ENCODE data around the gene SLC6A20. TPM values are rescaled to one million over a fixed set of nuclear protein-coding genes. Genes with fewer than 3 reads are reported as not detected.

Gene SLC6A20
- total RNA-seq, 1 experiment from 2014 or later: not detected

- no peaks in the 10 kb centered on the region for H3K9me2 ChIP-seq (replicated peaks; ENCODE audit: insufficient read depth, low read length)
- no peak overlapping the region for H3K27ac ChIP-seq (ENCODE audit: low read length)
- no peak overlapping the region for H3K4me2 ChIP-seq (ENCODE audit: low read depth, low read length, poor library complexity, severe bottlenecking)
- H3K4me3 ChIP-seq (ENCODE audit: low read length): no peak overlapping the region
- H3K27me3 ChIP-seq (ENCODE audit: low read length): no peaks in the 10 kb centered on the region
- H3K9me3 ChIP-seq (ENCODE audit: low read length): no peaks in the 10 kb centered on the region
- no peaks in the 10 kb centered on the region for H3K36me3 ChIP-seq (ENCODE audit: insufficient read depth, low read length)
- H2AFZ ChIP-seq (ENCODE audit: low read length): no peak overlapping the region
- no peaks in the 10 kb centered on the region for H3K4me1 ChIP-seq (ENCODE audit: low read length)
- no peaks in the 10 kb centered on the region for H4K20me1 ChIP-seq (ENCODE audit: insufficient read depth, low read depth, low read length)
- no peak for DNase-seq
- H3K9ac ChIP-seq (ENCODE audit: low read length): no peak overlapping the region
- H3K79me2 ChIP-seq (ENCODE audit: low read length): no peaks in the 10 kb centered on the region
Observed at GRCh38 chr3:45779746-45780735, 16.3 kb downstream of the SLC6A20 start.

GRCh38 chr3:45778761-45779201 lies 17.6 kb downstream of the SLC6A20 start:
- H3K36me3 ChIP-seq (ENCODE audit: insufficient read depth, low read length): no peaks in the 10 kb centered on the region
- no peak overlapping the region for H2AFZ ChIP-seq (ENCODE audit: low read length)
- no peak overlapping the region for H3K9ac ChIP-seq (ENCODE audit: low read length)
- H3K9me3 ChIP-seq (ENCODE audit: low read length): no peaks in the 10 kb centered on the region
- H3K27ac ChIP-seq (ENCODE audit: low read length): no peak overlapping the region
- no peaks in the 10 kb centered on the region for H3K9me2 ChIP-seq (replicated peaks; ENCODE audit: insufficient read depth, low read length)
- H3K4me2 ChIP-seq (ENCODE audit: low read depth, low read length, poor library complexity, severe bottlenecking): no peak overlapping the region
- DNase-seq: no peak
- no peaks in the 10 kb centered on the region for H3K4me1 ChIP-seq (ENCODE audit: low read length)
- H3K4me3 ChIP-seq (ENCODE audit: low read length): no peak overlapping the region
- H3K27me3 ChIP-seq (ENCODE audit: low read length): no peaks in the 10 kb centered on the region
- no peaks in the 10 kb centered on the region for H3K79me2 ChIP-seq (ENCODE audit: low read length)
- no peaks in the 10 kb centered on the region for H4K20me1 ChIP-seq (ENCODE audit: insufficient read depth, low read depth, low read length)

DNA sequence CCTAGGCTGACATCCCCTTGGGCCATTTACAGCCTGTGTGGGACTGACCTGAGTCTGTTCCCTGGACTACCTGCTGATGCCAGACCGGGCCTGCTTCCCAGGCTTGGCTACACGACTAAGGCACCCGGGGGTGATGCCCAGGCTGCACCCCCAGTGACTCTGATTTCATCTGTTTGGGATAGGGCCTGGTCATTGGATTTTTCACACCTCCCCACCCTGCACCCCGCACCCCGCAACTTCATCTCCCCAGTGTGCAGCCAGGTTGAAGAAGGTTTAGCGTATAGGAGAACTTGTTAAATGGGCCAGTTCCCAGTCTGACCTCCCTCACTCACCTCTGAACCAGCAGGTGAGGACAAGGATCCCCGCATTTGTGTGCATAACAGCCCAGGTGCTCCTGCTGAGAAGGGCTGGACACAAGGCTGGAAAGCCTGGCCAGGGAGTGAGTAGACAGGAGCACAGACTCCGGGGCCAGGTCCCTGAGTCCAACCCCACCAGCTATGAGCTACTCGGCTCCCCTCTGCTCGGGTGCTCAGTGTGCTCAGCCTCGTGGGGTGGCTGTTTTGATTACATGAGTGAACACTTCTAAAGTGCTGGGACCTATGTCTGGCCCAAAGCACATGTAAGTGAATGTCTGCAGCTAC lies 18.5 kb downstream of the SLC6A20 start:
- no peaks in the 10 kb centered on the region for H3K4me1 ChIP-seq (ENCODE audit: low read length)
- H2AFZ ChIP-seq (ENCODE audit: low read length): no peak overlapping the region
- H3K79me2 ChIP-seq (ENCODE audit: low read length): no peaks in the 10 kb centered on the region
- no peak overlapping the region for H3K27ac ChIP-seq (ENCODE audit: low read length)
- DNase-seq: no peak
- H3K9me3 ChIP-seq (ENCODE audit: low read length): no peaks in the 10 kb centered on the region
- no peaks in the 10 kb centered on the region for H3K36me3 ChIP-seq (ENCODE audit: insufficient read depth, low read length)
- H3K9me2 ChIP-seq (replicated peaks; ENCODE audit: insufficient read depth, low read length): no peaks in the 10 kb centered on the region
- H4K20me1 ChIP-seq (ENCODE audit: insufficient read depth, low read depth, low read length): no peaks in the 10 kb centered on the region
- H3K4me3 ChIP-seq (ENCODE audit: low read length): no peak overlapping the region
- H3K27me3 ChIP-seq (ENCODE audit: low read length): no peaks in the 10 kb centered on the region
- no peak overlapping the region for H3K9ac ChIP-seq (ENCODE audit: low read length)
- no peak overlapping the region for H3K4me2 ChIP-seq (ENCODE audit: low read depth, low read length, poor library complexity, severe bottlenecking)

DNA sequence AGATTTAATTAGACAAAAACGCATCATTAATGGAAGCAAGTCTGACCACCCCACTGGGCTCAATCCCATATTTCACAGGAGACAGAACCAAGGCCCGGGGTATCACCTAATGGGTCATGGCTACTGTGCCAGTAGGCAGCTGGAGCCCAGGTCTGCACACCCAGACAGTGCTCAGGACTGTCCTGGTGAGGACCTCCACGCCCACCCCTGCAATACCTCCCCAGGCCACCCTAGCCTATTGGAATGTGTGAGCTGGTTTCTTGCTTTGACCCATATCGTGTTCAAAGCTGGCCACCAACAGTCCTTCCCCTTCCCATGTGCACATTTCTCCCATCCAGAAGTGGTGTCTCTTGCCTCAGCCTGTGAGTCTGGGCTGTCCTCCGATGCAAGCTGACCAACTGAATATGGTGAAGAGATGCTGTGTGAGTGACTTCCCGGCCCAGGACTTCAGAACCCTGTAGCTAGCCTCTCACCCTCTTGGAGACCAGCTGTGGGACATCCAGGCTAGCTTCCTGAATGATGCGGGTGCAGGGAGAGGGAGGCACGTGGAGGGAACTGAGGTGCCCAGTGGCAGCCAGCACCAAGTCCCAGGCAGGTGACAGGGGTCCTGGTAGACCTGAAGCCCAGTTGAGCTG lies 19.1 kb downstream of the SLC6A20 start:
- Histone ChIP-seq H3K4me3 (ENCODE audit: low read length) (no peak overlapping the region), H2AFZ (ENCODE audit: low read length) (no peak overlapping the region), H3K79me2 (ENCODE audit: low read length) (no peaks in the 10 kb centered on the region), H3K27ac (ENCODE audit: low read length) (no peak overlapping the region), H3K9me3 (ENCODE audit: low read length) (no peaks in the 10 kb centered on the region), H3K4me1 (ENCODE audit: low read length) (no peaks in the 10 kb centered on the region), H4K20me1 (ENCODE audit: insufficient read depth, low read depth, low read length) (no peaks in the 10 kb centered on the region), H3K9ac (ENCODE audit: low read length) (no peak overlapping the region), H3K4me2 (ENCODE audit: low read depth, low read length, poor library complexity, severe bottlenecking) (no peak overlapping the region), H3K9me2 (replicated peaks; ENCODE audit: insufficient read depth, low read length) (no peaks in the 10 kb centered on the region), H3K36me3 (ENCODE audit: insufficient read depth, low read length) (no peaks in the 10 kb centered on the region), H3K27me3 (ENCODE audit: low read length) (no peaks in the 10 kb centered on the region)
- DNase-seq: no peak

GRCh38 chr3:45776611-45777010 lies 19.7 kb downstream of the SLC6A20 start:
- Histone ChIP-seq H3K27ac (ENCODE audit: low read length) (no peak overlapping the region), H3K27me3 (ENCODE audit: low read length) (no peaks in the 10 kb centered on the region), H2AFZ (ENCODE audit: low read length) (no peak overlapping the region), H3K79me2 (ENCODE audit: low read length) (no peaks in the 10 kb centered on the region), H3K9me2 (replicated peaks; ENCODE audit: insufficient read depth, low read length) (no peaks in the 10 kb centered on the region), H3K4me2 (ENCODE audit: low read depth, low read length, poor library complexity, severe bottlenecking) (no peak overlapping the region), H3K9ac (ENCODE audit: low read length) (no peak overlapping the region), H3K4me1 (ENCODE audit: low read length) (no peaks in the 10 kb centered on the region), H3K9me3 (ENCODE audit: low read length) (no peaks in the 10 kb centered on the region), H3K36me3 (ENCODE audit: insufficient read depth, low read length) (no peaks in the 10 kb centered on the region), H4K20me1 (ENCODE audit: insufficient read depth, low read depth, low read length) (no peaks in the 10 kb centered on the region), H3K4me3 (ENCODE audit: low read length) (no peak overlapping the region)
- DNase-seq: no peak

DNA sequence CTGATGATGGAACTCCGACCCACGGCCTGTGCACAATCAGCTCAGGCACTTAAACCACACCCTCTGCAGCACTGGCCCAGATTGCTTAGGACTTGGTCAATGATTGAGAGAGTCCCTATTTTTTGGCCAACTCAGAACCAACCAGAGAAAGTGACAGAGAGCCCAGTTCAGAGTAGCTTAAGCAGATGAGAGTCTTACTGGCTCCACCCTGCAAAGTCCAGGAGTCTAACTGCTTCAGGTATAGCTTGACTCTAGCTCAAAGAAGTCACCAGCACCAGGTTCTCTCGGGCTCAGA lies 20.1 kb downstream of the SLC6A20 start:
- H3K4me3 ChIP-seq (ENCODE audit: low read length): no peak overlapping the region
- H3K4me2 ChIP-seq (ENCODE audit: low read depth, low read length, poor library complexity, severe bottlenecking): no peak overlapping the region
- H3K79me2 ChIP-seq (ENCODE audit: low read length): no peaks in the 10 kb centered on the region
- no peaks in the 10 kb centered on the region for H3K4me1 ChIP-seq (ENCODE audit: low read length)
- H3K9me3 ChIP-seq (ENCODE audit: low read length): no peaks in the 10 kb centered on the region
- no peak overlapping the region for H3K9ac ChIP-seq (ENCODE audit: low read length)
- no peaks in the 10 kb centered on the region for H4K20me1 ChIP-seq (ENCODE audit: insufficient read depth, low read depth, low read length)
- no peaks in the 10 kb centered on the region for H3K27me3 ChIP-seq (ENCODE audit: low read length)
- no peaks in the 10 kb centered on the region for H3K9me2 ChIP-seq (replicated peaks; ENCODE audit: insufficient read depth, low read length)
- no peaks in the 10 kb centered on the region for H3K36me3 ChIP-seq (ENCODE audit: insufficient read depth, low read length)
- DNase-seq: no peak
- H2AFZ ChIP-seq (ENCODE audit: low read length): no peak overlapping the region
- H3K27ac ChIP-seq (ENCODE audit: low read length): no peak overlapping the region

DNA sequence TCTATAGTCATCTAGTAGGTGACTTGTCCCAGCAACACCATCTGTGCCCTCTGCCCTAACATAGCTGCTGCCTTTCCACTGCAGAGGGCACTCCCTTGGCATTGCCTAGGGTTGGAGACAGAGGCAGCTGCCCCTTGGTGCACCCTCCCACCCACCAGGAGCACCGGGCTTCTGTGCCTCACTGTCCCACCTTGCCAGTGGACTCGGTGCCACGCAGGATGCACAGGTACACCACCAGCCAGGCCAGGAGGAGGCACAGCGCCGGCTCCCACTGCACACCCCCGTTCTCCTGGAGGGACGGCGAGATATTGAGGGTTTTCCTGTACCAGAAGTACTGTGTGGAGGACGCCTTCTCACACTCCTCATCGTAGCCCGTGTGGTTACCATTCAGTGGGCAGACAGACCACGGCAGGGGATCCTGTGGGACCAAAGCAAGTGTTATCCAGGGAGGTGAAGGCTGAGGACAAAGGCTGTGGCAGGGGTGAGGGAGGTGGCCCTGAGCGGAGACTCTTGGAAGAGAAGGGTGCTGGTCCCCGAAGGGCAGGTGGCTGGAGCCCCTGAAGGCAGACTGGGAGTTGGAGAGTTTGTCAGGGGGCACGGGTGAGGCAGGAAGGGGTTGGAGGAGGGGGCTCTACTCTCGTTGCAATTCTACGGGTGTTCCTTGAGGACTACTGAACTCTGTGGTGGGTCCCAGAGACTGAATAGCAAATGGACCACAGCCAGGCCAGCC lies 20.6 kb downstream of the SLC6A20 start:
- H3K9me2 ChIP-seq (replicated peaks; ENCODE audit: insufficient read depth, low read length): no peaks in the 10 kb centered on the region
- no peaks in the 10 kb centered on the region for H3K4me1 ChIP-seq (ENCODE audit: low read length)
- no peak overlapping the region for H2AFZ ChIP-seq (ENCODE audit: low read length)
- no peak overlapping the region for H3K4me2 ChIP-seq (ENCODE audit: low read depth, low read length, poor library complexity, severe bottlenecking)
- no peaks in the 10 kb centered on the region for H3K36me3 ChIP-seq (ENCODE audit: insufficient read depth, low read length)
- no peak overlapping the region for H3K4me3 ChIP-seq (ENCODE audit: low read length)
- DNase-seq: no peak
- no peak overlapping the region for H3K27ac ChIP-seq (ENCODE audit: low read length)
- no peaks in the 10 kb centered on the region for H3K79me2 ChIP-seq (ENCODE audit: low read length)
- no peaks in the 10 kb centered on the region for H4K20me1 ChIP-seq (ENCODE audit: insufficient read depth, low read depth, low read length)
- H3K9ac ChIP-seq (ENCODE audit: low read length): no peak overlapping the region
- no peaks in the 10 kb centered on the region for H3K27me3 ChIP-seq (ENCODE audit: low read length)
- H3K9me3 ChIP-seq (ENCODE audit: low read length): no peaks in the 10 kb centered on the region
